Thyroid gland (tissue), 4 donors: ENCODE data around the gene CNOT11.

Experiments
- POLR2A ChIP-seq, 2 donors: fragments of 450-650 bp; IDR thresholded peaks; one replicate each; pipeline ENCODE4 v1.6.1; 2017; ENCODE audit warnings: antibody characterized with exemption in 2 of 2, mild to moderate bottlenecking in 2 of 2, moderate library complexity in 1 of 2
- TF ChIP-seq, protein P1 (sequence below), 6 experiments: fragments of 200-600 bp in 3 of 6; fragments of 450-650 bp in 3 of 6; sonication (generic) in 3 of 6; IDR thresholded peaks; one replicate each; pipeline ENCODE4 v1.5.1; 2016 to 2019; ENCODE audit warnings: antibody characterized with exemption in 6 of 6, mild to moderate bottlenecking in 2 of 6, inconsistent platforms in 1 of 6, moderate library complexity in 1 of 6

DNA sequence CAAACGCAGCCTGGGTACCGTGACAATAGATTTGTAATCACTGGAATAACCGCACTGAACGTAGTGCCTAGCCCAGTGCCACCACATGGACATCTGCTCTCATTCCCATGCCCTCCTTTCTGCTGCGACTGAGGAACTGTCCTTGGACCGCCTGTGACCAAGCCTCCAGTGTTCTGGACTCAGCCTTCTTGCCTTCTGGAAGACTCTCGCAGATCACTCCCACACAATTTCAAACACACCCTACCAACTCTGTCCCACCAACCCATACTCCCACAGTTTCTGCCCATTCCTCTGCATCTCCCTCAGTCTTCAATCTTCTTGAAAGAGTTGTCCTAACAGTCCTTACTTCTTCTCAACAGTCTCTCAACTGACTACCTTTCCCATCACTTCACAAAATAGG, 53.7 kb downstream of the CNOT11 start:
- TF ChIP-seq, protein P1, sequence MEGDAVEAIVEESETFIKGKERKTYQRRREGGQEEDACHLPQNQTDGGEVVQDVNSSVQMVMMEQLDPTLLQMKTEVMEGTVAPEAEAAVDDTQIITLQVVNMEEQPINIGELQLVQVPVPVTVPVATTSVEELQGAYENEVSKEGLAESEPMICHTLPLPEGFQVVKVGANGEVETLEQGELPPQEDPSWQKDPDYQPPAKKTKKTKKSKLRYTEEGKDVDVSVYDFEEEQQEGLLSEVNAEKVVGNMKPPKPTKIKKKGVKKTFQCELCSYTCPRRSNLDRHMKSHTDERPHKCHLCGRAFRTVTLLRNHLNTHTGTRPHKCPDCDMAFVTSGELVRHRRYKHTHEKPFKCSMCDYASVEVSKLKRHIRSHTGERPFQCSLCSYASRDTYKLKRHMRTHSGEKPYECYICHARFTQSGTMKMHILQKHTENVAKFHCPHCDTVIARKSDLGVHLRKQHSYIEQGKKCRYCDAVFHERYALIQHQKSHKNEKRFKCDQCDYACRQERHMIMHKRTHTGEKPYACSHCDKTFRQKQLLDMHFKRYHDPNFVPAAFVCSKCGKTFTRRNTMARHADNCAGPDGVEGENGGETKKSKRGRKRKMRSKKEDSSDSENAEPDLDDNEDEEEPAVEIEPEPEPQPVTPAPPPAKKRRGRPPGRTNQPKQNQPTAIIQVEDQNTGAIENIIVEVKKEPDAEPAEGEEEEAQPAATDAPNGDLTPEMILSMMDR (IDR thresholded peaks at IDR 0.05), result no peak
- TF ChIP-seq POLR2A (IDR thresholded peaks at IDR 0.05), result no peak
